Fibroblast of pulmonary artery (primary cell): Measurements from ENCODE around the gene SFTPA2.
"Not testable (repeated sequence)": the region's sequence is repeated elsewhere in the genome, so short reads cannot be mapped to it uniquely, and the experiment has no call there.

Experiments
- DNase-seq: peaks from one replicate; pipeline ENCODE4 v3.0.0-alpha.2; 2010; ENCODE audit warnings: low read depth
- H3K4me3 ChIP-seq: replicated peaks from 2 replicates; pipeline ENCODE4 v1.5.1; 2011; ENCODE audit warnings: low read depth, mild to moderate bottlenecking, control low read depth, low read length, moderate library complexity
- TF ChIP-seq, protein P1 (sequence below): IDR thresholded peaks from 2 replicates; pipeline ENCODE4 v1.5.1; 2011; ENCODE audit warnings: mild to moderate bottlenecking, control low read depth, low read length, inconsistent platforms; ENCODE audit errors: missing control alignments

SFTPA2 gene

DNA sequence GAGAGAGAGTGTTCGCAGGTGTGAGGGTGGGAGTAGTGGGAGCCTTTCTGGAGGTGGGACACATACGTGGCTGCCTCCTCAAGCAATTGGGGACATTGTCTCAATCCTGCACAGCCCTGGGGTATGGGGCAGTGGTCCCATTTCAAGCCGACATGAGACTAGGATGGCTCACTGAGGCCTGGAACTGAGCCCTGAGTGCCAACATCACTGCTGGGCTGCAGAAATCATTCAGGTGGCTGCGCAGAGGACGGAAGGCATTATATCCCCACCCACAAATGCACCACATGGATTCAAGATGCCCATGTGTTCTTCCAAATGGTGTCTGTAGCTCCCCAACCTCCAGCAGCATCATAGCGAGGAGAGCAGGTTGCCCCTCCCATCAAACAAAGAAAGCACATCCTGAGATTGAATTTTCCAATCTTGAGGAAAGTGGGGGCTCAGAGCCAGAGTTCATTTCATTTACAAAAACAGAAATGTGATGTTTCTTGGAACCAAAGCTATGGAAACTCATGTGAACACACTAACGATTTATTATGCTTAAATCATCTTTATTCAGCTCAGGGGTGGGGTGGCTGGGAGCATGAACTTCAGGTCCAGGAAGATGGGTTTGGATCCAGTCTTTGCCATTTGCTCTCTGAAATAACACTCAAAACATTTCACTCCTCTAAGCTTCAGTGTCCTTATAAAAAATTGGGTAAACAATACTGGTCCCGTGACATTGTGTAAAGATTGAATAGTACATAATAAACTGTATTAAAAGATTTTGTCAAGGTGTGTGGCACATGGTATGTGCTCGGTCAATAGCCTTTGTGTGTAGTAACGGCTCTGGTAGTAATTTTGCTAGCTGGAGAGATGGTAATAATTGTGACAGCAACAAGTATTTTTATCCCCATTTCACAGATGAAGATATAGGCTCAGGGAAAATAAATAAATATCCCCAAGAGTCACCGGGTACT, 4.6 kb downstream of the SFTPA2 start:
- no peak for DNase-seq
- TF ChIP-seq, protein P1, sequence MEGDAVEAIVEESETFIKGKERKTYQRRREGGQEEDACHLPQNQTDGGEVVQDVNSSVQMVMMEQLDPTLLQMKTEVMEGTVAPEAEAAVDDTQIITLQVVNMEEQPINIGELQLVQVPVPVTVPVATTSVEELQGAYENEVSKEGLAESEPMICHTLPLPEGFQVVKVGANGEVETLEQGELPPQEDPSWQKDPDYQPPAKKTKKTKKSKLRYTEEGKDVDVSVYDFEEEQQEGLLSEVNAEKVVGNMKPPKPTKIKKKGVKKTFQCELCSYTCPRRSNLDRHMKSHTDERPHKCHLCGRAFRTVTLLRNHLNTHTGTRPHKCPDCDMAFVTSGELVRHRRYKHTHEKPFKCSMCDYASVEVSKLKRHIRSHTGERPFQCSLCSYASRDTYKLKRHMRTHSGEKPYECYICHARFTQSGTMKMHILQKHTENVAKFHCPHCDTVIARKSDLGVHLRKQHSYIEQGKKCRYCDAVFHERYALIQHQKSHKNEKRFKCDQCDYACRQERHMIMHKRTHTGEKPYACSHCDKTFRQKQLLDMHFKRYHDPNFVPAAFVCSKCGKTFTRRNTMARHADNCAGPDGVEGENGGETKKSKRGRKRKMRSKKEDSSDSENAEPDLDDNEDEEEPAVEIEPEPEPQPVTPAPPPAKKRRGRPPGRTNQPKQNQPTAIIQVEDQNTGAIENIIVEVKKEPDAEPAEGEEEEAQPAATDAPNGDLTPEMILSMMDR, result no peak
- no peak overlapping the region for H3K4me3 ChIP-seq

DNA sequence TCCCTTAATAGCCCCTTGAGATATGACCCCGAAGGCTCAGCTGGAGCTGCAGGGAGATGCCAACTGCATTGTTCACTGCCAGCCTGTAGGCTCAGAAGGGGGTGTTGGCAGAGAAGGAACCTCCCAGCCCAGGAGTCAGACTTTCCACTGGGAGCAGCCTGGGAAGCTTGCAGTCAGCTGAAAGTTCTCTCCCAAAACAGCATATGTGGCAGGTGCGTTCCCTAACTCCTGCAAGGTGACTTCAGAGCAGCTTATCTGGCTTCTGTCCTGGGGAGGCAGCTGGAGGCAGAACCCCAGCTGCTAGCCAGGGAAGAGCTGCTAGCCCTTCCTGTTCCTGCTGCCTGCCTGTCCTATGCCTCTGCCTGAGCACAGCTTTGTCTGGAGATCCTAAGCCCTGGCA, 8.1 kb downstream of the SFTPA2 start:
- no peak for DNase-seq
- no peak overlapping the region for H3K4me3 ChIP-seq
- TF ChIP-seq, protein P1, result no peak

DNA sequence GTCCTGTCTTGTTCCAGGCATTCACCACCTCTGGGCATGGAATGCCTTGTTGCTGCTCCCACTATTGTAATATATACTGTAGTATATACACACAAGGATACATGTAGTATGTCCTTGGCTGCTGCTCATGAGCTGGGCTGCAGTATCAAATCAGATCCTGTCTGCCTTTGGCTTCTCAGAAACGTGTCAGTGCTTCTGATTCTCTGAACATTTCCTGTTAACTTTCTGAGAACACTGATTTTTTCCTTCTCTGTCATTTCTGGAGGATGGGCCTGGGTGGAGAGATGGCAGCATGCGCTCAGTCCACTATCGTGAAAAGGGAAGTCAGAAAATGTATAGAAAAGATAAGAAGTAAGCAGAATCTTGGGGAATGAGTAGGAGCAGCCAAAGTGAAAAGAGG, 12.2 kb downstream of the SFTPA2 start:
- TF ChIP-seq, protein P1, result no peak
- DNase-seq, result no peak
- H3K4me3 ChIP-seq, result no peak overlapping the region

DNA sequence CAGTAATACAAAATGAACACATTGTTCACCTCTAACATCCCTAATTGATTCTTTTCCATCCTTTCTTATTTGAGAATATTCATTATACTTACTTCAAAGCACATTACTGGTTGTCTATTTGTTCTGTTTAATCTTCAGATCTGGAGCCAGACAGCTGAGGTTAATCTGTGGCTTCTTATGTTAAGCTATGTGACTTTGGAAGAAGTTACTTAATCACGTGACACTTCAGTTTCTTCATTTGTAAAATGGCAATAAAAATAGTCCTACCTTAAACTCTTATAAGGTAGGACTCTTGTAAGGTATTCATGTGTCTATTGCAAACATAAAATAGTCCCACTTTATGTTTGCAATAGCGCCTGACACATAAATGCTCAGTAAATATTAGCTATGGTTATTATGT, 13.1 kb downstream of the SFTPA2 start:
- not testable (repeated sequence) for H3K4me3 ChIP-seq, DNase-seq

DNA sequence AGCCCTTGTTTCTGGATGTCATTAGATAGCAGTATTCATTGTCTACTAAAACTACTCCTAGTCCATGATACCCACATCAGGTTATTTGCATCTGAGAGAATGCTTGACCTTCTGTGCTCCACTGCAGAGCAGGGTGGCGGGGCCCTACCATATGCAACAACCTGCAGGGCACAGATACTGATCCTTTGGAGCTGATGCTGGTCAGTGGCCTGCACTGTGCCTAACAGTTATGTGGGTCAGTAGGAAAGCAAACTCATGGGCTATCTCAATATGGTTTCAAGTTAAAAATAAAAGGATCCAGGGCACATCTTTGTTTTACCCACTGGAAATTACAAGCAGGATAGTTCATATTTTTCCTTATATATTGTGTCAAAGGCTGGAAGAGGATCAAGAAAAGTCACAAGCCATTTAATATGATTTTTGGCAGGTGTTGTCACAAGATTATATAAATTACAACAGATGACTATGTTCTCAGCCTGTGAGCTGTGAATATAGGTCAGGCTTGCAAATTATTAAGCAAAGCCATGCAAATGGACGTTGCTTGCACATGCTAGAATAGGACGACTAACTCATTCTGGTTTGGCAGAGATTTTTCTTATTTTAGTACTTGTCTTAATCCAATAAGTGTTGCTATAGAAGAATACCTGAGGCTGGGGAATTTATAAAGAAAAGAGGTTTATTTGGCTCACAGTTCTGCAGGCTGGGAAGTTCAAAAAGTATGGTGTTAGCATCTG, 15.1 kb downstream of the SFTPA2 start:
- not testable (repeated sequence) for H3K4me3 ChIP-seq, DNase-seq

DNA sequence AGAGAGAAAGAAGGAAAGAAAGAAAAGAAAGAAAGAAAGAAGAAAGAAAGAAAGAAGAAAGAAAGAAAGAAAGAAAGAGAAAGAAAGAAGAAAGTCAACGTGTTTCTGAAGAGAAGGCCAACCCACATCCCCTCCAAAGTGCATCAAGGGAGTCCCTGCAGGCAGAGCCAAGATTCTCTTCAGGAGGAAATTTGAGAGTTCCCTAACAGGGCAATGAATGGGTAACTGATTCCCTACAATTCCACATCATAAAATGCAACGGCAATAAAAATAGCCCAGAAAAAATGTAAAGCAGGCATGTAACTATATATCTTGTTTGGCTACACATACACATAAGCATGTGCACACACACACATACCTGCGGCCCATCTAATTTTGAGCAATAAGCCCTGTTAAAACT, 15.8 kb downstream of the SFTPA2 start:
- not testable (repeated sequence) for DNase-seq, H3K4me3 ChIP-seq

DNA sequence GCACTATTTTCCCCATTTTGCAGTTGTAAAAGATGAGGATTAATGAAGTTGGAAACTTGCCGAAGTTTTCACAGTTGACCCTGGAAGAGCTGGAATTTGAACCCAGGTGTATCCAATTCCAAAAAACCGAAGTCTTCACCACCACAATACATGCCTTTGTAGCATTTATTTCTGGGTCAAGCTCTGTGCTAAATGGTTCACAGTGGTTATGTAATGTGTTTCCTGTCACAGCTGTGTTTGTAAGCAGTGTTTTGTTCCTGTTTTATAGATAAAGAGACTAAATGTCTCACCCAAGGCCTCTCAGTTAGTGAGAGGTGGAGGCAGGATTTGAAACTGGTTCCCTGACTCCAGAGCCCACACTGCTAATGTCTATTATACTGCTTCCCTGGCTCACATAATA, 17.6 kb downstream of the SFTPA2 start:
- no peak overlapping the region for H3K4me3 ChIP-seq
- TF ChIP-seq, protein P1, result no peak
- DNase-seq, result no peak

DNA sequence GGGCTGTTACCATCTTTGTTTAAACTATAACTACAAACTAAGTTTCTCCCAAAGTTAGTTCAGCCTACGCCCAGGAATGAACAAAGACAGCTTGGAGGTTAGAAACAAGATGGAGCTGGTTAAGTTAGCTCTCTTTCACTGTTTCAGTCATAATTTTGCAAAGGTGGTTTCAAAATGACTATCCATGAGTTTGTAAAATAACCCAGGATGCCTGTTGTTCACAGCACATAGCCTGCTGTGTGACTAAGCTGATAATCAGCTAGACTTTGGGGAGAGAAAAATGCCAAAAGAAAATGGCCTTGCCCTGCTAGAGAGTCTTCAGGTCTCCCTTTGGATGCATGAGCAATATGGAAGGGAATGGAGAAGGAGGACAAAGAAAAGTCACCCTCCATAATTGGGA, 19.3 kb downstream of the SFTPA2 start:
- not testable (repeated sequence) for H3K4me3 ChIP-seq, DNase-seq

DNA sequence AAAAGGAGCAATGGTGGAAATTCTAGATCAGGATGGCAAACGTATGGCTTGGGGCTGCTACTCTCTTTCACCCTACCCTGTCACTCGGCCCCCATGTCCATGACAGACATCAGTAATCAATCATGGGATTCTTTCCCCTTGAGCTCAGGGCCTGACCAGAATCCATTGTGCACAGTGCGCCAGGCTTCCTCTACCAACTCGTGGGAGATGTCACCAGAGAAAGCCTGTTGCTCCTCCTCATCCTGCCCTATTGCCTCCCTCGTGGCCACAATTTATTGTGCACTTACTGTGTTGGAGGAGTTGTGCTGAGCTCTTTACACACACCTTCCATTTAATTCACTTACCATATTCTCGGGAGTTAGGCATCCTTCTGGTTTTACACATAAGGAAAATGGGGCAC, 21.9 kb downstream of the SFTPA2 start:
- DNase-seq, H3K4me3 ChIP-seq: not testable (repeated sequence)

DNA sequence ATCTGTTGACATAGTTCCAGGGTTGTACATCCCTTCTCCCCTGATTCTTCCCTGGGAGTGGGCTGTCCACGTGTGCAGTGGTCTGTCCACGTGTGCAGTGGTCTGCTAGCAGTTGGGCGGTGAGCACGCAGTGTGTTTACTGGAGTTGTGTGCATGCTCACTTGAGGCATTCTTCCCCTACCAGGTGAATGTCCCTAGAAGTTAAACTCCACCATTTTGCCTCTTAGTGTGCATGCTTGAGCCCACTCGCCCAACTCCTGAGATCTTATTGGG, 26.4 kb downstream of the SFTPA2 start:
- not testable (repeated sequence) for DNase-seq, H3K4me3 ChIP-seq

DNA sequence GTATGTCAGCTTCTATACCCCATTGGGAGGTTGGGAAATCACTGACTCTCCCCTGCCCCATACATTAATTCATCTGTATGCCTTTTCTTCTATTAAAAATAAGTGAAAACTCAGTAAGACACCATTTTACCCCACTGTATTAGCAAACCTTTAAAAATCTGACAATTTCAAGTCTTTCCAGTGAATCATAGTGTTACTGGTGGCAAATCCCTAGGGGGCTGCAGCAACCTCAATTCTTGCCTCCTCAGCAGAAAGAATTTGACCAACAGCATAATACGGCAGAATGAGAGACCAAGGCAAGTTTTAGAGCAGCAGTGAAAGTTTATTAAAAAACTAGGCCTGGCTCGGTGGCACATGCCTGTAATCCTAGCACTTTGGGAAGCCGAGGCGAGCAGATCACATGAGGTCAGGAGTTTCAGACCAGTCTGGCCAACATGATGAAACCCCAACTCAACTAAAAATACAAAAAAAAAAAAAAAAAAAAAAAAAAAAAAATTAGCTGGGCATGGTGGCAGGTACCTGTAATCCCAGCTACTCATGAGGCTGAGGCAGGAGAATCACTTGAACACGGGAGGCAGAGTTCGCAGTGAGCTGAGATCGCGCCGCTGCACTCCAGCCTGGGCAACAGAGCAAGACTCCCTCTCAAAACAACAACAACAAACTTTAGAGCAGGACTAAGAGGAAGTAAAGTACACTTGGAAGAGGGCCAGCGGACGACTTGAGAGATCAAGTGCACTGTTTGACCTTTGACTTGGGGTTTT, 26.9 kb downstream of the SFTPA2 start:
- not testable (repeated sequence) for H3K4me3 ChIP-seq, DNase-seq

DNA sequence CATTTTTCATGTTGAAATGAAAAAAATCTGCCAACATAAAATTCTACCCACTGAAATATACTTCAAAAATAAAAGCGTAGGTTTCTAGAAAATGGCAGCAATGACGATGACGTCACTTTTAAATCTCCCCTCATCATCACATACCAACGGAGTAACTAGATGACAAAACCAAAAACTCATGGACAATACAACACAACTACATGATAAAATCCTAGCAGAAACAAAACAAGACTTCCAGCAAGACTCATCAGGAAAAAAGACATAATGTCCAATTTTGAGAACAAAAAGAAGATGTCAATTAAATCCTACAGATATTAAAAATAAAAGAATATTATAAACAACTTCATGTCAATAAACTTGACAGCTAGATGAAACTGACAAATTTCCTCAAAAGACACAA, 31.9 kb downstream of the SFTPA2 start:
- H3K4me3 ChIP-seq, DNase-seq: not testable (repeated sequence)

DNA sequence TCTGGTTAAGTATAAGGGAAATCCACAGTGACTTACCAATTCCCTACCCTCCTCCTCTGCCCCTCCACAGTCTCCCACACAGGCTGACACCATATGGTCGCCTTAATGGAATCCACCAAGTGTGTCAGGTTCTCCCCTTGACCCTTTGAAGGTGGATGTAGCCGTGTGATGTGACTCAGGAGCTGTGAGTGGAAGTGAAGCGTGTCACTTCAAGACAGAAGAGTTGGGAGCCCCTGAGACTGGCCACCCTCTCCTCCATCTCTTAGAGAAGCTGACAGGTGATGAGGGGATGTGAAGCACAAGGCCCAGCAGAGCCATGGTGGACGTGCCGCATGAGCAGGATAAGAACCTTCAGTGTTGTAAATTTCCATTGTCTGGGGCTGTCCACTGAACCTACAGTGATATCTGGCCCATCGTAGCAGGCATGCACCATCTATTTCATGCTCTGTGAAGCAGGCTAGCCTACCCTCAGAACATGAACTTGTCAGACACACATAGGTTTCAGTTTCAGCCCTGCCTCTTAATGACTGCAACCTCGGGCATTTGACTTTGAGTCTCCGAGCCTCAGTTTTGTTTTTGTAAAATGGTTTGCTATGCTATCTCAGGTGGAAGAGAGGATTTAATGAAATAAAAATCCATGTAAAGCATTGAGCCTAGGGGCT, 35.0 kb downstream of the SFTPA2 start:
- not testable (repeated sequence) for DNase-seq, H3K4me3 ChIP-seq
